Epidermal melanocyte (primary cell): ENCODE results near the gene PDF.

ENCODE experiments used
- DNase-seq: peaks from one replicate; pipeline ENCODE4 v3.0.0; 2011; ENCODE audit warnings: low spot score; ENCODE audit not compliant: insufficient read length

Gene PDF

GRCh38 chr16:69277413-69277812 lies 53.0 kb downstream of the PDF start:
- no peak for DNase-seq
